Mammary epithelial cell (primary cell): ENCODE data around the gene PIGZ.
A peak's percentile ranks its signal among the peaks of the same experiment; 100 is the strongest.

Experiments
- EZH2 ChIP-seq: IDR thresholded peaks from 2 replicates; pipeline ENCODE4 v1.6.1; 2012; ENCODE audit warnings: low read length, inconsistent platforms, borderline replicate concordance
- TF ChIP-seq, protein P1 (sequence below), 2 donors: IDR thresholded peaks in 1 of 2; conservative IDR thresholded peaks in 1 of 2; 2 replicates each; pipeline ENCODE4 v1.5.1; 2011 to 2012; ENCODE audit warnings: inconsistent platforms in 2 of 2, low read length in 2 of 2, mild to moderate bottlenecking in 2 of 2, control low read depth in 1 of 2, low read depth in 1 of 2; ENCODE audit not compliant: insufficient read depth in 1 of 2; ENCODE audit errors: extremely low read depth in 1 of 2

DNA sequence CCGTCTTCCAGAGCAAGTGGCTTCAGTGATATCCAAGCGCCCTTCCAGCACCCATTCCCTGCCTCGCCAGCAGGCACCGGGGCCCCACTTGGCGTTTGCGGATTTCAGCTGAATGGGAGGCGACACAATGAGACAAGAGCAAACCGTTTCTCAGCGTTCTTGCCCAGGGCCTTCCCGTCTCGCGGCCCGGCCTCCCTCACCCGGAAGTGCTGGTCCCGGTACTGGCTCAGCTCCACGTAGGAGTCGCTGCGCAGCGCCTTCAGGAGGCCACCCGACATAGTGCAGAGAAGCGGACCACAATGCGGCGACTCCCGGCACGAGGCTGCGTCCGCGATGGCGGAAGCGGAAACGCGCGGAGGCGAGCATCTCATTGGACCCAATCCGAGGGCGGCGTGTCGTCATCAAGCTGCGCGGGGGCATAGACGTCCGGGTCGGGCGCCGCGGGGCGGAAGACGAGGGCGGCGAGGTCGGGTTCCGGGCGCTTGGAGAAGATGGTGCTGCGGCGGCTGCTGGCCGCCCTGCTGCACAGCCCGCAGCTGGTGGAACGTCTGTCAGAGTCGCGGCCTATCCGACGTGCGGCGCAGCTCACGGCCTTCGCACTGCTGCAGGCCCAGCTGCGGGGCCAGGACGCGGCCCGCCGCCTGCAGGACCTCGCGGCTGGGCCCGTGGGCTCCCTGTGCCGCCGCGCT lies 26.3 kb downstream of the PIGZ start, which contains the start of gene NCBP2:
- TF ChIP-seq, protein P1, sequence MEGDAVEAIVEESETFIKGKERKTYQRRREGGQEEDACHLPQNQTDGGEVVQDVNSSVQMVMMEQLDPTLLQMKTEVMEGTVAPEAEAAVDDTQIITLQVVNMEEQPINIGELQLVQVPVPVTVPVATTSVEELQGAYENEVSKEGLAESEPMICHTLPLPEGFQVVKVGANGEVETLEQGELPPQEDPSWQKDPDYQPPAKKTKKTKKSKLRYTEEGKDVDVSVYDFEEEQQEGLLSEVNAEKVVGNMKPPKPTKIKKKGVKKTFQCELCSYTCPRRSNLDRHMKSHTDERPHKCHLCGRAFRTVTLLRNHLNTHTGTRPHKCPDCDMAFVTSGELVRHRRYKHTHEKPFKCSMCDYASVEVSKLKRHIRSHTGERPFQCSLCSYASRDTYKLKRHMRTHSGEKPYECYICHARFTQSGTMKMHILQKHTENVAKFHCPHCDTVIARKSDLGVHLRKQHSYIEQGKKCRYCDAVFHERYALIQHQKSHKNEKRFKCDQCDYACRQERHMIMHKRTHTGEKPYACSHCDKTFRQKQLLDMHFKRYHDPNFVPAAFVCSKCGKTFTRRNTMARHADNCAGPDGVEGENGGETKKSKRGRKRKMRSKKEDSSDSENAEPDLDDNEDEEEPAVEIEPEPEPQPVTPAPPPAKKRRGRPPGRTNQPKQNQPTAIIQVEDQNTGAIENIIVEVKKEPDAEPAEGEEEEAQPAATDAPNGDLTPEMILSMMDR (conservative IDR thresholded peaks at IDR 0.05 in 1 of 2, IDR thresholded peaks at IDR 0.05 in 1 of 2; ENCODE audit: extremely low read depth in 1 of 2, insufficient read depth in 1 of 2, low read depth in 1 of 2, low read length in 2 of 2), result peak; percentile 70 to 78
- TF ChIP-seq EZH2, result no peak
